ENCODE results near the gene COL23A1.

COL23A1 gene

DNA sequence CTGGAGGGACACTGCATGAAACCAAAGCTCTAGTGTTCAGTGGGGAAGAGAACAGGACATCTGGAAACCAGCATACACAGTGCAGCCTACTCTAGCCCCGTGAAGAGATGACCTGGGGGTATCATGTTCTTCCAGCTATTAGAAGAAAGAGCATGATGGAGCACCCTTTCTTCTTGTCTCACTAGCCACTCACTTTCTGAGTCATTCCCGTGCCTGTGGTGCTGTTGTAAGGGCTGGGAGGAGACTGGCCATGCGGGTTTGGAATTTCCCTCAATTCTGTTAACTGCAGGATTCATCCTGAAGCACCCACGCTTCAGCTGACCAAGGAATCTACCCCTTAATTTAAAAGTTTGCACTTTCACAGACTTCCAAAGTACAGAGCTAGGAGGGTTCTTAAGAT is 137.0 kb downstream of the COL23A1 start:
- DNase-seq = no peak

DNA sequence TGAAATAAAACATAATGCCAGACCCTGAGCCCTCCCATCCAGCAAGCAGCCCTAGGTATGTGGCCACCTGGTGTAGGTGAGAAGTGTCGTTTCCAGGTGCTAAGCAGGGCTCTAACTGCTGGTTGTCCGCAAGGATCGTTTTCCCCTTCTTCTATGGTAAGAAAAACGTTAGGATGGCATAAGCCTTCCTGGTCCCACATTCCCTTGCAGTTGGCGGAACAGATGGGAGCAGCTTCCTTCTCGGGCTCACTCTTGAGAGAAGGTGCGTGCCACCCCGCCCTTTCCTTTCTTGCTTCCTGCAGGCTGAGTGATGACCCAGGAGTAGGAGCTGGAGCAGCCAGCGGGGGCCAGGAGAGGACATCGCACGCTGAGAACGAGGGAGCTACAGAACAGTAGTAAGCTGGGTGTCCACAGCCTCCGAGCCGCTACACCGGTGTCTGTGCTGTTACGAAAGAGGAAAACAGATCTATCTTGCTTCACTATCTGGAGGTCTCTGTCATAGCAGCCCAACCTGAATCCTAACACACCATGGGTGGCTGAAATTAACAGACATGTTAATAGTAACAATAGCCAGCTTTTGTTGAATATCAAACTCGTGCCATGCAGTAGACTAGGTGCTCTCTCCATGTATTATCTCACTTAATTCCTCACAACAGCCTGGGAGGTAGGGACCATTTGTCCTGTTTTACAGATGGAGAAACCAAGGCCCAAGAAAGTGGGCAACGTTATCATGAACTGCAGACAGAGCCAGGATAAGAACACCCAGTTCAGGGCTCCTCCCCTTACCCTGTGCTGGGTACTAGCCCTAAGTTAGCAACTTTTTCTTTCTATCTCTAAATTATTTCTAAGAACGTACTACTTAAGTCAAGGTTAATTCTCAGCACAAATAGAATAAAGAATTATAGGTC is 139.8 kb downstream of the COL23A1 start:
- DNase-seq = no peak

DNA sequence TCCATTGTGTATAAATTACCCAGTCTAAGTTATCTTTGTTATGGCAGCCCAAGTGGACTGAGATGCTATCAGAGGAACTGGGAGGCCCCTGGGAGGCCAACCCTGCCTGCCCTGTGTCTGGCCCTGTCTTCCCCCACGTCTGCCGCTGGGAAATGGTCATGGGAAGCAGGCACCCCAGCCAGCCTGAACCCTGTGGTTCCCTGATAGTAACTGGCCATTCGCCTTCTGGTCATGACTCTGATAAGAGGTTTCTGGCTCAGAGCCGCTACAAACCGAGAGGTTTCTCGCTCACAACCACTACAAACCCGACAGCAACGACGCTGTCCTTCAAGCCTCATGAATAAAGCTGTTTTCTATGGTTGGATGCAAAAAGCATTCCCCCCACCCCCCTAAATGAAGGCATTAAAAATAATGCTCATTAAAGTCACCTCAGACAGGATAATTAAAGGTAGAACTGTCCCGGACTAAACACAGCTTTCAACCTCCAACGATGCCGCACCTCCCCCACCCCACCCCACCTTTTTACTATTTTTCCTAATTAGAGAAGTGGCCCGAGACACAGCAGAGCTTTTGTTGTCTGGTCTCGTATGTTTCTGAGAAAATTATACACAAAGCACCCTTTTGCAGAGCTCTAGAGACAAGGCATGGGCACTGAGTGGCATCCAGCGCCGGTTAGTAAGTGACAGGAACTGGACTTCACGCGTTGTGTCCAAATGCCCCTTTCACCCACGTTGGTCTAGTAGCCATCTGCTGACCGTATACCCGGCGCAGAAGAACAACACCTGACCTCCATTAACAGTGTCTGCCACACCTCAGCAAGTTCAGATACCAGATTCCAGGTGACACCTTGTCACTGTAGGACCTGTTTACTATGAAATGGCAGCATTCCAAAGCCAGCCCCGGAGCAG is 140.8 kb downstream of the COL23A1 start:
- DNase-seq = no peak

DNA sequence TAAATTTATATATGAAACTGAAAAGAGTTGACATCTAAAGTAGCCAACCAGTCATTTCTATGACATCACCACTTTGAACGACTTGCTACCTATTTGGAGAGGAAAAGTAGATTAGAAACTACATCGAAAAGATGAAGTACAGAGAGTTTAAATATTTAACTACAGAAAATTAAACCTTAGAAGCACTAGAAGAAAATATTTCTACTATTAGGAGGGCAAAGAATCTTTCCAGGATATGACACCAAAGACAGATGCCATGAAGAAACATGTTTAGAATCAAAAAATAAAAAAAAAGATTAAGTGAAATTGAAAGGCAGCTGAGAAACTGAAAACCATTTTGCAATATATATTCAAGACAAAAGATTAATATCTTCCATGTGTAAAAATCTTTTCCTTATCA is 144.7 kb downstream of the COL23A1 start:
- DNase-seq = no peak

DNA sequence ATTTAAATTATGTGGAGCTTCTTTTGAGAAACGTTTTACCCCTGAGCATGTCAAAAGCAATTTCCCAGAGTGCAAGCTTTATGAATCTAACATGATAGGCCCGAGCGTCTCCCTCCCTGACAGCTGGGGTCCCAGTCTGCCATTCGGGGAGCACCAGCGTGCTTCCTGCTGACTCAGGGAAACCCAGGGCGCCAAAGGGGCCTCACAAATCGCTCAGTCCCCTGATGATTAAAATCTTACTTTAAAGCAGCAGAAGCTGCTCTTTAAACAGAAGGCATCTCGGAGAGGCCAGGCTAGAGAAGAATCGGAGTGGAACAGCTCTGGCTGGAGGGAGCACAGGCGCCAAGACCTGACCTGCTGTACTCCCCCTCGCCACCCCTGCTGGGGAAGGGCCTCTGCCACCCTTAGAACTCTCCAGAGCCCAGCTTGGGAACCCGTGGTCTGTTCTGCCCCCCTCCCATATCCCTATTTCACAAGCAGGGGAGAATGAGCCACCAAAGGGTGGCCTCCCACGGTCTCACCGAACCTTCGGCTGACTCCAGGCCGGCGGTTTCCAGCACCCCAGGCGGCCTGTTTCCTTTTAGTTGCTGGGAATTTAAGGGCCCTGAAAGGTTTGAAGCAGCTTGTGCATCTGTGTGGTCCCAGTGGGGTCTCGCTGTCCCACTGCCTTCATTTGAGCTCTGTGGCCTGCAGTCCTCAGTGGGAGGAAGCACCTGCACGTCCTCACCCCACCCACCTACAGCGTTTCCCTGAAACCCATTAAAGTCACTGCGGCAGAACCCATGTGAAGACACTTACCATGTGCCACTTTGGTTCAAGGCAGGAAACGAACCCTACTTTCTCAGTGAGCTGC is 147.6 kb downstream of the COL23A1 start:
- no peak for DNase-seq

DNA sequence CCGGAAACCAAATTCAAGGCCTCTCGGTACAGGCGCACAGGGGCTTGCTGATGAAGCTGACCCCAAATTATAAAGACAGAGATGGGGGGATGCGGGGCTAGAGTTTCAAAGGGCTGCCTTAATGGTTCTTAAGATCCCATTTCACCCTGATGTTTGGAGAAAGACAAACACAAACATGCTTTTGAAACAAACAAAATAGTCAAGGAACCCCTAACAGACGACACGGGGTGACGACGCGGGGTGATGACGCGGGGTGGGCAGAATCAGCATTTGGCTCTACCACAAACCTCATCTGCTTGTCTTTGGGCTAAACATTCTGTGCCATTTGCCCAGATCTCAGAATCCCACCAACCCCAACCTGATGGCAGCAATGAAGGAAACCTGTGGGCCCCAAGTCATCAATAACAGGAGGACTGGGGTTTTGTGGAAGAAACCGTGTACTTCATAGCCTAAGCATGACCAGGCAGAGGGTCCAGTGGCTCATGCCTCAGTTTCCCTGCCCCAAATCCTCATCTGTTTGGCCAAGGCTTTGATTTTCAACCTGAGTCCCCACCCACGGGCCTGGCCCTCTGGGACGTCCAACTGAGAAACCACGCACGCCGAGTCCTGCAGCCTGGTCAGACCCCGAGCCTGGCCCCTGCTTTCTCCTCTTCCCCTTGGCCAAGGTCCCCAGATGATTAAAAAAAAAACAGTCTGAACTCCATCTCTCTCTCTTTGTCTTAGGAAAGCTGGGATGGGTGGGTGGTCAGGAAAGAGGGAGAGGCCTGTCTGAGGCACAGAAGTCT is 148.5 kb downstream of the COL23A1 start:
- DNase-seq = no peak

DNA sequence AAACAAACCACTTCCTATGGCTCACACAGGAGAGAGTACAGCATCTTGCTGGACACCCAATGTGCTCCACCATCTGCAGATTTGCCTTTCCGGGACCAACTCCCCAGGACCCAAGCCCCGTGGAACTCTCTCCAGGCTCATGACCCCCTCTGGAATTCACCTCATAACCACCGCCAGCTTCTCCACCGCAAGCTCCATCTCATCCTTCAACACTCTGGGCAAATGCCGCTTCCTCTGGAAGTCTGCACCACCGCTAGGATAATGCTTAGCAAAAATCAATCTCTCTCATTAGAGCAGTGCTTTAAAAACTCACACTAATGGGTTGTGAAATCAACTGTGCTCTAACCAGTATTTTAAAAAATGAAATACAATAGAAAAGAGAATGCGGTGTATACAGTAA is 150.0 kb downstream of the COL23A1 start:
- no peak for DNase-seq

DNA sequence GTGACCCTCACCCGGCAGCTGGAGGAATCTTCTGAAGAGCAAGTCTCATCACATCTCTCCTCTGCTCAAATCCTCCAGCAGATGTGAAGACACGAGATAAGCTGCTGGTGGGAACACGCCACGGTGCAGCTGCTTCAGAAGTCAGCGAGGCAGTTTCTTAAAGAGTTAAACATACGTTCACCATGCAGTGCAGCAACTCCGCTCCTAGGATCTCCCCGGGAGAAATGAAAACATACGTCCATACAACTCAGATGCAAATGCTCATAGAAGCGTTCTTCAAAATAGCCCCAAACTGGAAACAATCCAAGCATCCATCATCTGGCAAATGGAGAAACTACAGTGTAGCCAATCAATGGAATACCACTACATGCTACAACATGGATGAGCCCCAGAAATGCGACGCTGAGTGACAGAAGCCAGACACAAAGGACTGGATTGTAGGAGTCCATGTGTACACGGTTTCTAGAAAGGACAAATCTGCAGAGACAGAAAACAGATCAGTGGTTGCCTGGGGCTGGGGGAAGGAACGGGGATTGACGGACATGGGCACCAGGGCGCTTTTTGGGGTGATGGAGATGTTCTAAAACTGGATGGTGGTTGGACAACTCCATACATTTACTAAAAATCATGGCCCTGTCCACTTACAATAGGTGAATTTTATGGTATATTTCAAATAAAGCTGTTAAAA is 150.6 kb downstream of the COL23A1 start:
- no peak for DNase-seq

DNA sequence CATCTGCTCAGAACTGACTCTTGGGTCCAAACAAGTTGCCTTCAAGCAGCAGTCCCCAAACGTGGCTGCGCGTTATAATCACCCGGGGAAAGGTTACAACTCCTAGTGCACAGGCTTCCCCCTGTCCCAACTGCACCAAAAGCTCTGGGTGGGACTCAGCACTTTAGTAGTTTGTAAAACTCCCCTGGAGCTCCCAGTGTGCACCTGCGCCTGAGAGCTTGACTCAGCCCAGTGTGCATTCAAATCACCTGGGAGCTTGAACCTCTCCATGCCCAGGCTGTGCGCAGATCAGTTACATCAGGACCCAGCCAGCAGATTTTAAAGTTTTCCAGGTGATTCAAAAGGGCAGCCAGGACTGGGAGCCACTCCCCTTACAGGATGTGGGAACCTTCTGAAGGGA is 151.4 kb downstream of the COL23A1 start:
- DNase-seq = no peak

DNA sequence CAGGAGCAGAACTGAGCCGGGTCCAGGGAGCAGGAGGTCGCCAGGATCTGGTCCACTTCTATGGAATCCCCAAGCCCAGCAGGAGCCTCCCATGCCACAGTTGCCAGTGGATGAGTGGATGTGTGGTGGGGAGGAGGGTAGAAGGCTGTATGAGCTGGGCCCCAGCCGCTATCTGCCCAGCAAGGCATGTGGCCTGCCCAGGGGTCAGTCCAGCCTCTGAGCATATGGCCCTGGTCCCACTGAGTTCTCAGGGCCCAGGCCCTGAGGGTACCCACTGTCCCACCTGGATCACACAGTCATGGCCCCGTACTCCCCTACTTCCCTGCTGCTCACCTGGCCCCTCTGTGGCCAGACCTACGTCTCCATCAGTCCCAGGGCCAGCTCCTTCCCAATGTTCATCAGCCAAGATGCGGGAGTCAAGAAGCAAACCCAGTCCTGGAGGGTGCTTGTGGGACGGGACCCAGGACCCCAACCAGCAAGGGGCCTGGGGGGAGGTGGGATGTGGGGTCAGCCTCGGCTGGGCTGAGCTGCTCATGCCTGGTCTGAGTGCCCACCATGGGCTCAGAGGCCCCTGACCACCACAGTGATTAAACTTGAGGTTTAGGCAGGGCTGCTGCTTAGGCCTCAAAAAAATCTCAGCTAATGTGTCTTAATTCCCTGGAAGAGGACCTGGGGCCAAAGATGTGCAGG is 152.7 kb downstream of the COL23A1 start:
- no peak for DNase-seq

DNA sequence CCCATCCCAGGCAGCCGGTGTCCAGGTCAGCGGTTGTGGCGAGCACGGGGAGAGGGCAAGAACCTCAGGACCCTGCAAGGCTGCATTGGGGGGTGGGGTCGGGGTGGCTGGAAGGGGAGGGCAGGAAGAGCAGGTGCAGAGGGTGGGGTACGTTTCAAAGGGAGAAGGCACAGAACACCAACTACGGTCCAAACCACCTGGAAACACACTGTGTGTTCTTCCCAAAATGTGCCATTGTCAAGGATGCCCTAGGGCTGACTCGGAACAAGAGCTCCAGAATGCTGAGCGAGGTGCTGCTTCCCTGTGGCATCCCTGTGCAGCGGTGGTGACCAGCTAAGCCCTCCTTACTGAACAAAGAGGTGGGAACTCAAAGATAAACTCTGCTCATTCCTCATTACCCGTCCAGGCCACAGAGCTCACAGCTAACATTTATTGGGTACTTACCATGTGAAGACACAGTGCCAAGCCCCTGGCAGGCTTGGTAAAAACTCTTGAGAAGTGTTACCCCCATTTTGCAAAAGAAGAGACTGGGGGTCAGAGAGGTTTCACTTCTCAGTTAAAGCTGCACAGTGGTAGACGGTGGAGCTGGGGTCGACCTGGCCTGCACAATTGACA is 153.8 kb downstream of the COL23A1 start:
- DNase-seq = no peak

DNA sequence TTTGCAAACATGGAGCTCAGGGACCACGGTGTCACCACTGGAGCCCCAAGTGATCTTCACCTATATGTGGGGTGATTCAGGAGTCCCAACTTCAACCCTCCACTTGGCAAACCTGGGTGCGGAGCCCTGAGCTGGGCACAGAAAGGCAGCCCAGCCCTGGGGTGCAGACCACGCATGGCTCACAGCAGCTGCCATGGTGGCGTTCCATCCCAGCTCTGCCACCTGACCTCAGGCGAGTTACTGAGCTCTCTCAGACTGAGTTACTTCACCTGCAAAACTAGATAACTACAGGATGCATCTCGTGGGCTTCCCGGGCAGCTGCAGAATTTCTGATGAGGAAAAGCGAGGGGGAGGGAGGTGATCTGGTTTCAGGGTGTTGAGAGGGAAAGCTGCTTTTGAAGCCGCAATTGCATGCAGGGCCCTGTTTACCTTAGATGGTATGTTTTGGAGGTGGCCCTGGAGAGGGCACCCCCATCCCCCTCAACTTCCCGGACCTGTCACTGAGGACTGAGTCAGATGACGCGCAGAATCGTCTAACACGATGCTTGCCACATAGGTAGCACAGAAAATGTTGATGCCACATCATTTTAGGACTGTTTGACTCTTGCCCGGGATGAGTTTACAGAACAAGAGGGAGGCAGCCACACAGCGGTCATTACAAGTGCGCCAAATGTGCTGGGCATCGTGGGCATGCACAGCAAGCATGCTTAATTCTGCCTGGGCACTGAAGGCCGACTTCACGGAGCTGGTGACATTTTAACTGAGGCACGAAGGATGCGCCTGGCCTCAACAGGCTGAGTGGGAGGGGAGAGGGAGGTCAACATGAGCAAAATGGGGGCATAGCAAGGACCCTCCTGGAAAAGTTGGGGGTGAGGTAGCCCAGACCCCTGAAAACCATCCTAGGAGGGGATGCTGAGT is 154.6 kb downstream of the COL23A1 start:
- no peak for DNase-seq

DNA sequence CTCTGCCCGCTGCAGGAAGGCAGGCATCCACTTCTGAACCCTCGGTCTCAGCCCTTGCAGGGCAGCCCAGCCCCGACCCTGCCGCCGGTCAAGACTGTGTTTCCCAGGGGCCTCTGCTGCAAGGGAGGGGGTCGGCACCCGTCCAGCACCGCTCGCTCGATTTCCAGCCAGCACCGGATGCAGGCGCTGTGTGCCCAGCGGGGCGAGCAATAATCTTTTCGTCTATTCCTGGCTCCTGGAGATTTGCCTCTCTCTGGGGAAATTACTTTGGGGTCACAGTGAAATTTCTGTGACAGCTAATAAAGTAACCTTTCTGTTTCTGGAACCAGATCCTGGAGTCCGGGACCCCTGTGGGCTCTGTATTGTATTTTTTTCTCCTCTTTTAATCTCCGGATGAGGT is 155.3 kb downstream of the COL23A1 start:
- no peak for DNase-seq

DNA sequence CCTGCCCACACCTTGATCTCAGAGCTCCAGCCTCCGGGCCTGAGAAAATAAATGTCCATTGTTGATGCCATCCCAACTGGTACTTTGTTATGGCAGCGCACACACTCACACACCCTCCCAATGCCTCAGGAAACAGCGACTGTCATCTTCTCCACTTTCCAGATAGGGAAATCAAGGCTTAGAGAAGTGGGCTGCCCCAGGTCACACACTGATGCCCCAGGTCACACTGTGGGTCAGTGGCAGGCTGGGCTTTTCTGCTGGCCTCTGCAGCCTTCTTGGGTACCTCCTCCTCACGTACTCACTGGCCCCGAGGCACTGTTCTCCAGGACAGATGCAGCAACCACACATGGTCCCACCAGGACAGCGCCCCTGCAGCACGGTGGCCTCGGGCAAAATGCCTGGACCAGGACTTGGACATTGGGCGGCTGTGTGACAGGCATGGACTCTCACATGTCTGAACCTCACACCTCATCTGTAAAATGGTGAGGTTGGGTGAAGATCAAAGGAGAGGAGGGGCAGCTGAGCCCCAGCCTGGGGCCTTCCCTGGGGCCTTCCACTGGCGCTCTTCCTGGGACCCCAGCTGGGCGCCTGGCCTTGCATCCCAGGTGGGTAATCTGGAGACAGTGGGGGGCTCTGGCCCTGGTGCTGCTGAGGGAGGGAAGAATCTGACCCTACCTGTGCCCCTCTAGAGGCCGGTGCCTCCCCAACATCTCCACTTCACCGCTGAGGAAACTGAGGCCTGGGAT is 156.0 kb downstream of the COL23A1 start:
- no peak for DNase-seq

DNA sequence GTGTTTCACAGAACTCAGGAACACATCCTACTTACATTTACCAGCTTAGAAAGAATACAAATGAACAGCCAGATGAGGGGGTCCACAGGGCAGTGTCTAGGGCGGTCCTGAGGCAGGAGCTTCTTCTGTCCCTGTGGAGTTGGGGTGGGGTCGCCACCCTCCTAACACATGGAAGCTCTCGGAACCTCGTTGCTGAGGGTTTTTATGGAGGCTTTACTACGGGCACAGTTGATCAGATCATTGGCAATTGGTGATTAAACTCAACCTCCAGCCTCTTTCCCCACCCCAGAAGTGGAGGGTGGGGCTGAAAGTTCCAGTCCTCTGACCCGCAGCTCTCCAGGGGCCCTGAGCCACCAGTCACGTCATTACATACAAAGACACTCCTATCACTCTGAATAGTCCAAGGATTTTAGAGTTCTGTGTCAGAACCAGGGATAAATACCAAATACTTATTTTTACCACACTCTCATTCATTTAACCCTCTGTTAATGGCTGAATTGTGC is 156.9 kb downstream of the COL23A1 start:
- no peak for DNase-seq

DNA sequence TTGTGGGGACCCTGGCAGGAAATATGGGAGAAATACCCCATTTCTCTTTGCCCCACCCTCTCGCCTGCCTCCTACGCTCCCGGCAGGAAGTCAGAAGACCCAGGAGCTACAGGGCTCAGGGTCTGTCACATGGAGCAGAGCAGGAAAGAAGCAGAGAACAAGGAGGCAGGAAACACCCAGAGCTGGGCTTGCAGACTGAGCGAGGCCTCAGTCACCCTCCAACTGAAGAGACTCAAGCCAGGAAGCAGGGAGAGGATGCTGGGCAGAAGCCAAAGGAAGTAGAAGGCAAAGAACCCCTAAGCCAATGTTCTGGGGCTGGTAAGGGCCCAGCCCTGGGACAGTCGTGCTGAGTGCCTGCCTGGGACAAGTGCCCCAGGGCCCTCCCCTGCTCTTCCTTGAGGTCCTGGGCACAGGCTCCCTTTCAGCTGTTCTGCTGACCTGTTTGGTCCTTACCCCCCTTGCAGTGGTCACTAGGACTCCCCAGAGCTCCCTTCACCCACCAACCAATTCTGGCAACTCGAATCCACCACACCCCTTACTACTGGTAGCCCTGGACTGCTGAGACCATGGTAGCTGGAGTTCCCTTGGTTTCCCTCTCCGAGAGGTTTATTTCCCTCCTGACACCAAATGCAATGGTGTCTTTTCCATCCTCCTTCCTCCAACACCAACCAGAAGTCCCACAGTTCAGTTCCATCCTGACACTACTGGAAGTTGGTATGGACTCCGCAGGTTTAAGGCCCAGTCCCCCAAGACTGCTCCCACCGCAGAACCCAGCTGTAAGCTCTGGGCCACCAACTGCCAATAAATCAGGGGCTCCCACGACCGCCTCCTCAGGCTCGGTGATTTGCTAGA is 157.5 kb downstream of the COL23A1 start:
- DNase-seq = no peak

DNA sequence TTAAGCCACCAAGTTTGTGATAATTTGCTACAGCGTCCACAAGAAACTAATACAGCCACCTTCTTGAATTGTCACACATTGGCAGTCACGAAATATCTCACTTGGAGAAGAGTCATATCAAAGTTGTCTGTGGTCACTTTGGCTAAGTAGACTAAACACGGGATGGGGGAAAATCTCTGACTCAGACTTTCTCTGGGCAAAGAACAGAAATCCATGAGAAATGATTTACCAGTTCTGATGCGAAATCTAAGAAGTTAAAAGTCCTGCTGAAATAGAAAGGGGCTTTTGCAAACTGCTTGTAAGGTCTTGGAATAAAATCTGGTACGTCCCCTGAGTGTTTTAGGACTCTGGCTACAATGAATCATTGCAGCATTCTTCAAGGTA is 158.4 kb downstream of the COL23A1 start:
- no peak for DNase-seq
